ENCODE measurements around the gene AGRN. TPM values are rescaled to one million over a fixed set of nuclear protein-coding genes. Genes with fewer than 3 reads are reported as not detected.

AGRN gene
- total RNA-seq, 1 experiment from 2014 or later = 103 TPM

- no peak for DNase-seq (ENCODE audit: low spot score)
- in situ Hi-C loops (cut with HindIII; ENCODE audit: low sequenced_read_pairs) = no loop called here
Measured at GRCh38 chr1:1082776-1083415, 63.0 kb downstream of the AGRN start.

DNA sequence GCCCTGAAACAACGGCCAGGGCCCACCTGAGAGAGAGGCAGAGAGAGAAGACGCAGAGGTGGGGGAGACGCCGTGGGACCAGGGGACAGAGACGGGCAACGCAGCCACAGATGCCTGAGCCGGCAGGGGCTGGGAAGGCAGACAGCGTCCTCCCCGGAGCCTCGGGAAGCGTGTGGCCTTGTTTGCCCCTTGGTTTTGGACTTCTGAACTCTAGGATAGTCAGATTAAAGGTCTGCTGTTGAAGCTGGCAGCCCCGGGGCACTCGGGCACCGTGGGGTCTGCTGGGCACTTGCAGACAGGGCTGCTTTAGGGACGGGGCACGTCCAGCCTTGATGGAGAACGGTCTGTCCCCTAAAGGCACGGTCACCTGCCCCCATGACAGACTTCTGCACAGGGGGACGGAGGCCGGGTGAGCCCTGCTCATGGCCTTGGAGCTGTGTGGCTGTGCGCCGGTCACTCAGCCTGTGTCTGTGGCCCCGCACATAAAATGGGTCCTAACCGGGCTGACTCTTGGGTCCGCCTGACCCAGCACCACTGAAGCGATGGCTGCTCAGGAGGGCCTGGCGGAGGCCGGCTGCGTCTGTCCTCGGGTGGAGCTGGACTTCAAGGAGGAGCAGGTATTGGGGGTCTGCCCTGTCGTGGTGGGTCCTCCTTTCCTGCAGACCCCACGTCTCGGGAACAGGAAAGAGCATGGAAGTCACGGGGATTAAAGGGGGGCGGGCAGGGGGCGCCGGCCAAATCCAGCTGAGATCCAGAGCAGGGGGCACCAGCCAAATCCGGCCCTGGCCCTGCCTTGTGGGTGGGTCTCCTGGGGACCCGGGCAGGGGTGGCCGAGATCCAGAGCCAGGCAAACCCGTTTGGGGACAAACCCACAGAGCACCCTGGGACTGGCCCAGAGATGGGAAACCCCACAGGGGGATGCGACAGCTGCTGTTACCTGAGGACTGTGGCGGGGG lies 63.8 kb downstream of the AGRN start:
- no peak for DNase-seq (ENCODE audit: low spot score)
- in situ Hi-C loops (cut with HindIII; ENCODE audit: low sequenced_read_pairs) = no loop called here

- DNase-seq (ENCODE audit: low spot score) = no peak
Measured at GRCh38 chr1:1084372-1085170, 64.7 kb downstream of the AGRN start.

GRCh38 chr1:1085171-1085841 lies 65.4 kb downstream of the AGRN start:
- in situ Hi-C loops (cut with HindIII; ENCODE audit: low sequenced_read_pairs) = no loop called here
- DNase-seq (ENCODE audit: low spot score) = no peak

More at GRCh38 chr1:1084372-1085170, 64.7 kb downstream of the AGRN start:
- in situ Hi-C loops (cut with HindIII; ENCODE audit: low sequenced_read_pairs) = no loop called here

- DNase-seq (ENCODE audit: low spot score) = no peak
- in situ Hi-C loops (cut with HindIII; ENCODE audit: low sequenced_read_pairs) = no loop called here
Measured at GRCh38 chr1:1085911-1086841, 66.3 kb downstream of the AGRN start.

DNA sequence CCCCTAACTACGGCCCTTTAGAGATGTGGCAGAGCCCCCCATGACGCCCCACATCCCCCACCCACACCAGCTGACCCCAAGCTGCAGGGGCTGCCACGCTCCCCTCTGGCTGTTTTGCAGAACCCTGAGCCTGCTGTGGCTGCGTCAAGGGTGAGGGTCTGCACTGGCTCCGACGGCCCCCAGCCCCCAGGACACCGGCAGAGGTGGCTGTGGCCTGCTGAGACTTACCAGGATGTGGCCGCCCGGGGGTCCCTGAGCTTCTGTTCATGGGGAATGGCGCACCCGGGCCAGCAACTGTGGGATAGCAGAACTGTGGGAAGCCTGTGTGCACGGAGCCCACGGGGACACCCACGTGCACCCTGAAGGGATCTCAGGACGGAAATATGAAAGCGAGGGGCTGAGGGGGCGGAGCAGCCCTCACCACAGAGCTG lies 67.0 kb downstream of the AGRN start:
- in situ Hi-C loops (cut with HindIII; ENCODE audit: low sequenced_read_pairs) = no loop called here
- no peak for DNase-seq (ENCODE audit: low spot score)

DNA sequence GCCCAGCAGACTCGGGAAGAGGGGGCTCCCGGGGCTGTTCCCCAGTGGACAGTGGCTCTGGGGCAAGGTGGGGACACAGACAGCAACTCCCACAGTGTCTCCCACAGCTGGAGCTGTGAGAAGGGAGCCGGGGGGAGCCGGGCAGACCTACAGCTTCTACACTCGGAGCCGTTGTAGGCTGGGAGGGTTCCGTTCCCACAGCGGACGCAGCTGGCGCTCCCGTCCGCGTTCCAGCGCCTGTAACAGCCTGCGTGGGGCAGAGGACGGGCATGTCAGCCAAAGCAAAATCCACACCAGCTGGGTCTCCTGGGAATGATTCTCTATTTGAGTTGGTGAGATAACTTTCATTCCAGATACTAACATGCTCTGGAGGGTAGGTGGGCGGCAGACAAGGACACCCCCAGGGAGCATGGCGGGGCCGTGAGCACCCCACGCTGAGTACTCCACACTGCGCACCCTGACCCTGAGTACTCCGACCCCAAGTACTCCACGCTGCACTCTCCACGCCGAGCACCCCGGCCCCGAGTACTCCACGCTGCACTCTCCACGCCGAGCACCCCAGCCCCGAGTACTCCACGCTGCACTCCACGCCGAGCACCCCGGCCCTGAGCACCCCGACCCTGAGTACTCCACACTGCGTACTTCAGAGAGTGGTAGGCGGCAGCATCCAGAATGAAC lies 67.6 kb downstream of the AGRN start:
- in situ Hi-C loops (cut with HindIII; ENCODE audit: low sequenced_read_pairs) = no loop called here
- DNase-seq (ENCODE audit: low spot score) = no peak

GRCh38 chr1:1088029-1088800 lies 68.3 kb downstream of the AGRN start:
- DNase-seq (ENCODE audit: low spot score) = no peak
- in situ Hi-C loops (cut with HindIII; ENCODE audit: low sequenced_read_pairs) = no loop called here

GRCh38 chr1:1088801-1089680 lies 69.1 kb downstream of the AGRN start:
- in situ Hi-C loops (cut with HindIII; ENCODE audit: low sequenced_read_pairs) = no loop called here
- DNase-seq (ENCODE audit: low spot score) = no peak

DNA sequence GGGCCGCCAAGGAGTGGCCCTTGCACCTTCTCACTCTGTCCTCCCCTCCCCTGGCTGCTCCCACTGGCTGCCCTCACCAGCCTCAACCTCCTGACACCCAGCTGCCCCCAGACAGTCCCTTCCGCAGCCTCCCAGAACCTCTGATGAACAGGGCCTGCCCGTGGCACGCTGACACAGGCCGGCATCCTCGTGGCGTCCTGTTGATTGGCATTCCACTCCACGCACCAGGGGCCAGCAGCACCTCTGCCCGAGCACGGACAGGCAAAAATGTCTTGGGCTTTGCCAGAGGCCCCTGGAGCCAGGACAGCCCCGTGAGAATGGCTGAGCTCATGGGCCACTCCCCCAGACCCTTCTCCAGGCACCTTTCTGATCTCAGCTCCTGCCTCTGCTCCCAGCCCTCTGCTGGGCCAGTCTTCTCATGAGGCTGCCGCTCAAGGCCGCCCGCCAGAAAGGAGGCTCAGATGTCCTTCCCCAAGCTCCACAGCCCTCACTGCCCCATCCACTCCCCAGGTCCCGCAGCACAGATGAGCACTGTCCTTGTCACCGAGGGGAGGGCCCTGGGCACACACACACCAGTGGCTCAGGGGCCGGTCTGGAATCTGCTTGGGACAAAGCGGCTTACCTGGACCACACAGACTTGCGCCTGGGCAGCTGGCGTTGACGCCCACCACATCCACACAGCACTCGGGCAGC lies 70.0 kb downstream of the AGRN start:
- no peak for DNase-seq (ENCODE audit: low spot score)
- in situ Hi-C loops (cut with HindIII; ENCODE audit: low sequenced_read_pairs) = no loop called here

DNA sequence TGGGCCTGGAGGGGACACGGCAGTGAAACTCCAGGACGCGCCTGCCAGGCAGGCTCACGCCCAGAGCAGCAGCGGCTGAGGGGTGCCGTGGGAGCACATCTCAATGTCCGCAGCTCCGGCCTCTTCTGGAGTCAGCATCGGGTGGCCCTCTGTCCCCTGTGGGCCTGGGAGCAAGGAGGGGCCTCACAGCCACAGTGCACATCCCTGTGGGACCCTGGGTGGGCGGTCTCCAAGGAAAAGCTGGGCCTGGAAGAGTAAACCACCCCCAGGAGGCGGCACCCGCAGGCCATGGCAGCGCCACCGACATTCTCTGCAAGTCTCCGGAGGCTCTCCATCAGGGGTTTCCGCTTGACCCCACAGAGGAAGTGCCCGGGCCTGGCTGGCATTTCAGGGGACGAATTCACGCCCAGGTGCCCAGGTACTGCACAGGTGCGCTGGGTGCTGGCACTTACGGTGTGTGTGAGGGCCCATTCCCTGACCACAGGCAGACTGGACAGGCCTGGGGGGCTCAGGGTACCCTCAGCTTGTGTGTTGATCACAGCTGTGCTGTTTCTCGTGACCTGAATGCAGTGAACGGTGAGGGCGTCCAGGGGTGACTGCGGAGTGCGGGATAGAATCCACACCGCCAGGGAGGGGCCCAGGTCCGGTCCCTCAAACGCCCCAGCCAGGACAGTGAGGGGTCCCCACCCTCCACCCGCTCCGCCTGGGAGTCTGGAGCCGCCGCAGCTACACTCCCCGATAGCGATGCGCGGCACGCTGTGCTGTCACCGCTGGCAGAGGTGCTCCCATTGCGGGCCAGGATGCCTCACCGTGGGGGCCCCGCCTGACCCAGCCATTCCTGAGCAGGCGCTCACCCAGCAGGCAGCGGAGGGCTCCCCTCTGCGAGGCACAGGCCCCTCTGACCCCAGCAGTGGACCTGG lies 70.8 kb downstream of the AGRN start:
- DNase-seq (ENCODE audit: low spot score) = no peak
- in situ Hi-C loops (cut with HindIII; ENCODE audit: low sequenced_read_pairs) = no loop called here

GRCh38 chr1:1091344-1092148 lies 71.6 kb downstream of the AGRN start:
- no peak for DNase-seq (ENCODE audit: low spot score)
- in situ Hi-C loops (cut with HindIII; ENCODE audit: low sequenced_read_pairs) = no loop called here

GRCh38 chr1:1092149-1092855 lies 72.4 kb downstream of the AGRN start:
- no peak for DNase-seq (ENCODE audit: low spot score)
- in situ Hi-C loops (cut with HindIII; ENCODE audit: low sequenced_read_pairs) = no loop called here
